ENCODE measurements around the gene MORC1. TPM values are rescaled to one million over a fixed set of nuclear protein-coding genes. Genes with fewer than 3 reads are reported as not detected.

MORC1 gene
- total RNA-seq, 1 donor from 2014 or later = not detected

- no peak overlapping the region for H3K4me3 Mint-ChIP-seq (ENCODE audit: unreplicated experiment)
- H3K36me3 Mint-ChIP-seq (ENCODE audit: low read depth) = no peaks in the 10 kb centered on the region
- no peak for TF ChIP-seq CTCF (IDR thresholded peaks at IDR 0.05)
- no peak overlapping the region for H3K27ac Mint-ChIP-seq (ENCODE audit: unreplicated experiment)
- no peaks in the 10 kb centered on the region for H3K4me1 Mint-ChIP-seq (ENCODE audit: low read depth)
- peaks cover 2% of the 10 kb centered on the region for H3K27me3 Mint-ChIP-seq (ENCODE audit: low read depth)
- DNase-seq (ENCODE audit: low spot score) = no peak
- H3K9me3 Mint-ChIP-seq (ENCODE audit: low read depth) = peaks cover 3% of the 10 kb centered on the region
Measured at GRCh38 chr3:109152320-109152719, 34.4 kb upstream of the MORC1 start.

DNA sequence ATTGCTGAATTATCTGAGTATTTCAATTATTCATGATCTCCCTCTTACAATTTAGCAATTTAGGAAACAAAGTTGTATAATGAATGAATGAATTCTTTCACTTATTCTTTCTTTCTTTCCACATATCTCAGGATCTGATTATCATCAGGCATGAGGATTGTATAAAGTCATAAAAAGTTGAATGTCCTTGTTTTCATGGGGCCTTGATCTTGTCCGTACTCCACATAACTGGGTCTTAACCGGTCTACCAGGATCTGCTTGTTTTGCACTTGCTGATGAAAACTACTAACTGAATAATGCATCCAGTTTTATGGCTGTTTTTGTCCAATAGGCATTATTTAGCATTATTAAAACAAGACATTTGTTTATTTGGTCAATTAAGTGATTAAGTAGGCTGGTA lies 31.1 kb upstream of the MORC1 start:
- H3K36me3 Mint-ChIP-seq (ENCODE audit: low read depth) = no peaks in the 10 kb centered on the region
- H3K27ac Mint-ChIP-seq (ENCODE audit: unreplicated experiment) = no peak overlapping the region
- H3K9me3 Mint-ChIP-seq (ENCODE audit: low read depth) = peaks cover 5% of the 10 kb centered on the region
- H3K27me3 Mint-ChIP-seq (ENCODE audit: low read depth) = peaks cover 9% of the 10 kb centered on the region
- no peaks in the 10 kb centered on the region for H3K4me1 Mint-ChIP-seq (ENCODE audit: low read depth)
- H3K4me3 Mint-ChIP-seq (ENCODE audit: unreplicated experiment) = no peak overlapping the region
- DNase-seq (ENCODE audit: low spot score) = no peak
- TF ChIP-seq CTCF (IDR thresholded peaks at IDR 0.05) = no peak

- DNase-seq (ENCODE audit: low spot score) = no peak
- Mint-ChIP-seq H3K27me3 (ENCODE audit: low read depth) (peaks cover 23% of the 10 kb centered on the region), H3K36me3 (ENCODE audit: low read depth) (no peaks in the 10 kb centered on the region), H3K27ac (ENCODE audit: unreplicated experiment) (no peak overlapping the region), H3K4me3 (ENCODE audit: unreplicated experiment) (no peak overlapping the region), H3K4me1 (ENCODE audit: low read depth) (no peaks in the 10 kb centered on the region), H3K9me3 (ENCODE audit: low read depth) (peaks cover 2% of the 10 kb centered on the region)
- no peak for TF ChIP-seq CTCF (IDR thresholded peaks at IDR 0.05)
Measured at GRCh38 chr3:109143646-109144045, 25.7 kb upstream of the MORC1 start.

- no peaks in the 10 kb centered on the region for H3K36me3 Mint-ChIP-seq (ENCODE audit: low read depth)
- no peak for DNase-seq (ENCODE audit: low spot score)
- peaks cover 18% of the 10 kb centered on the region for H3K27me3 Mint-ChIP-seq (ENCODE audit: low read depth)
- H3K4me1 Mint-ChIP-seq (ENCODE audit: low read depth) = no peaks in the 10 kb centered on the region
- H3K4me3 Mint-ChIP-seq (ENCODE audit: unreplicated experiment) = no peak overlapping the region
- H3K27ac Mint-ChIP-seq (ENCODE audit: unreplicated experiment) = no peak overlapping the region
- H3K9me3 Mint-ChIP-seq (ENCODE audit: low read depth) = no peaks in the 10 kb centered on the region
- no peak for TF ChIP-seq CTCF (IDR thresholded peaks at IDR 0.05)
Measured at GRCh38 chr3:109140318-109140717, 22.4 kb upstream of the MORC1 start.

- Mint-ChIP-seq H3K36me3 (ENCODE audit: low read depth) (no peaks in the 10 kb centered on the region), H3K9me3 (ENCODE audit: low read depth) (no peaks in the 10 kb centered on the region), H3K27me3 (ENCODE audit: low read depth) (peaks cover 7% of the 10 kb centered on the region), H3K4me3 (ENCODE audit: unreplicated experiment) (no peak overlapping the region), H3K4me1 (ENCODE audit: low read depth) (no peaks in the 10 kb centered on the region), H3K27ac (ENCODE audit: unreplicated experiment) (no peak overlapping the region)
- DNase-seq (ENCODE audit: low spot score) = no peak
- no peak for TF ChIP-seq CTCF (IDR thresholded peaks at IDR 0.05)
Measured at GRCh38 chr3:109137761-109138160, 19.8 kb upstream of the MORC1 start.

Data from chondrocyte (in vitro differentiated cells).